Epidermal melanocyte (primary cell): Measurements from ENCODE around the gene ISX.

Experiments used
- DNase-seq: peaks from one replicate; pipeline ENCODE4 v3.0.0; 2011; ENCODE audit warnings: low spot score; ENCODE audit not compliant: insufficient read length

The ISX gene

GRCh38 chr22:35111244-35111643 lies 45.3 kb downstream of the ISX start:
- DNase-seq: no peak

- no peak for DNase-seq
Measured at GRCh38 chr22:35113341-35113740, 47.4 kb downstream of the ISX start.

GRCh38 chr22:35114131-35114980 lies 48.4 kb downstream of the ISX start:
- no peak for DNase-seq

- DNase-seq: no peak
Measured at GRCh38 chr22:35115515-35115914, 49.6 kb downstream of the ISX start.

GRCh38 chr22:35116269-35116668 lies 50.3 kb downstream of the ISX start:
- no peak for DNase-seq

GRCh38 chr22:35116817-35117216 lies 50.9 kb downstream of the ISX start:
- DNase-seq: no peak

- no peak for DNase-seq
Measured at GRCh38 chr22:35119494-35119893, 53.5 kb downstream of the ISX start.

- DNase-seq: no peak
Measured at GRCh38 chr22:35124691-35125219, 58.8 kb downstream of the ISX start.

- no peak for DNase-seq
Measured at GRCh38 chr22:35126993-35127392, 61.0 kb downstream of the ISX start.

- no peak for DNase-seq
Measured at GRCh38 chr22:35128637-35129036, 62.7 kb downstream of the ISX start.

GRCh38 chr22:35131525-35132000 lies 65.6 kb downstream of the ISX start:
- no peak for DNase-seq

- no peak for DNase-seq
Measured at GRCh38 chr22:35132568-35132967, 66.6 kb downstream of the ISX start.

- DNase-seq: no peak
Measured at GRCh38 chr22:35133702-35134380, 67.9 kb downstream of the ISX start.

- no peak for DNase-seq
Measured at GRCh38 chr22:35134637-35135036, 68.7 kb downstream of the ISX start.

- no peak for DNase-seq
Measured at GRCh38 chr22:35135165-35135564, 69.2 kb downstream of the ISX start.
